ENCODE measurements around the gene DOK7. TPM values are rescaled to one million over a fixed set of nuclear protein-coding genes. Genes with fewer than 3 reads are reported as not detected.

Gene DOK7
- polyA plus RNA-seq, 3 donors, result 2.6 to 4.7 (median 2.8) TPM

GRCh38 chr4:3426465-3427133 lies 36.5 kb upstream of the DOK7 start:
- DNase-seq, result no peak

GRCh38 chr4:3427134-3427476 lies 36.0 kb upstream of the DOK7 start:
- no peak for DNase-seq

- no peak for DNase-seq
Observed at GRCh38 chr4:3427706-3428446, 35.2 kb upstream of the DOK7 start.

GRCh38 chr4:3429651-3430050 lies 33.5 kb upstream of the DOK7 start:
- DNase-seq, result no peak

- no peak for DNase-seq
Observed at GRCh38 chr4:3430524-3430923, 32.6 kb upstream of the DOK7 start.

GRCh38 chr4:3431446-3431993 lies 31.6 kb upstream of the DOK7 start:
- DNase-seq, result no peak

- DNase-seq, result no peak
Observed at GRCh38 chr4:3432381-3432790, 30.7 kb upstream of the DOK7 start.

- DNase-seq, result no peak
Observed at GRCh38 chr4:3433138-3433869, 29.8 kb upstream of the DOK7 start.

GRCh38 chr4:3434881-3435685 lies 28.0 kb upstream of the DOK7 start:
- no peak for DNase-seq

GRCh38 chr4:3435686-3435956 lies 27.5 kb upstream of the DOK7 start:
- DNase-seq, result no peak

- DNase-seq, result no peak
Observed at GRCh38 chr4:3436048-3436797, 26.9 kb upstream of the DOK7 start.

GRCh38 chr4:3436798-3437581 lies 26.1 kb upstream of the DOK7 start:
- no peak for DNase-seq

GRCh38 chr4:3437582-3437936 lies 25.5 kb upstream of the DOK7 start:
- no peak for DNase-seq

- no peak for DNase-seq
Observed at GRCh38 chr4:3437998-3438846, 24.9 kb upstream of the DOK7 start.

- no peak for DNase-seq
Observed at GRCh38 chr4:3438847-3439180, 24.3 kb upstream of the DOK7 start.

GRCh38 chr4:3439391-3439790 lies 23.7 kb upstream of the DOK7 start:
- DNase-seq, result no peak

GRCh38 chr4:3440011-3440410 lies 23.1 kb upstream of the DOK7 start:
- DNase-seq, result no peak

GRCh38 chr4:3440979-3441500 lies 22.1 kb upstream of the DOK7 start:
- no peak for DNase-seq
